NT2/D1 (cell line): ENCODE measurements around the gene FOXL3.

Source experiments
- SUZ12 ChIP-seq: IDR thresholded peaks from 2 replicates; pipeline ENCODE4 v1.6.1; 2011; ENCODE audit not compliant: insufficient read length, insufficient read depth; ENCODE audit errors: extremely low read depth
- YY1 ChIP-seq: IDR thresholded peaks from 2 replicates; pipeline ENCODE4 v1.6.1; 2011; ENCODE audit not compliant: insufficient read length, insufficient read depth
- ZNF274 ChIP-seq: IDR thresholded peaks from 2 replicates; pipeline ENCODE4 v1.6.1; 2011; ENCODE audit warnings: mild to moderate bottlenecking, low read depth, low read length

DNA sequence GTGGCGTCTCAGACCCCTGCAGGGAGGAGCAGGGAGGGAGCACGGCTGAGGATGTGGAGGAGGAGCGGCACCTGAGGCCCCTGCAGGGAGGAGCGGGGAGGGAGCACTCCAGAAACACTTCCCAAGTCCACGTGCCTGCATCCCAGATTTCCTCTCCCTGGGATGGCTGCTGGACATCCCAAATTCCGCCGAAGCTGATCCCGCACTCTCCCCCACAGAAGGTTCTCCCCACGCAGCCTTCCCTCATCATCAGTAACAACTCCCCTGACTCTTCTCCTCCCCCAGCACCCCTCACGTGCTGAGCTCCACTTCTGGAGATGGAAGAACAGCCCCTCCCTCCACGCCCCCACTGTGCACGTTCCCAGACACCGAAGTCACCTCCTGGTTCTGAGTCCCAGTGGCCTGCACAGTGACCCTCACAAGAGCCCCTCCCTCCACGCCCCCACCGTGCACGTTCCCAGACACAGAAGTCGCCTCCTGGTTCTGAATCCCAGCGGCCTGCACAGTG, 17.8 kb upstream of the FOXL3 start:
- TF ChIP-seq ZNF274: no peak
- no peak for TF ChIP-seq YY1
- TF ChIP-seq SUZ12: no peak
